Epithelial cell of alveolus of lung (primary cell): ENCODE results near the gene AAGAB. TPM values are rescaled to one million over a fixed set of nuclear protein-coding genes. Genes with fewer than 3 reads are reported as not detected.

Experiments used
- total RNA-seq: library from RNA; depleted of rRNA; stranded (reverse); fragments of >200 nt; gene quantifications from 2 replicates; pipeline ENCODE4 v1.2.1, GENCODE V29; 2015

The AAGAB gene
- 30.4 and 33.4 TPM in 2 replicates for total RNA-seq

GRCh38 chr15:67254238-67255175 is at the start of gene AAGAB, which contains the start of gene IQCH:
Gene AAGAB, minus strand, starts transcription at chr15:67254661. Its CDS starts 30 bp downstream, at chr15:67254631.
Gene IQCH, plus strand, starts transcription at chr15:67254786. Its CDS starts 111 bp downstream, at chr15:67254897.

Other genes with a start within 250 kb of the AAGAB start
- gene SMAD3, start 189.1 kb downstream of the AAGAB start, total RNA-seq = 66.0 and 93.1 TPM in 2 replicates
- gene IQCH, start 125 bp upstream of the AAGAB start, total RNA-seq = 0.08 and 1.8 TPM in 2 replicates